GM18868 (cell line): ENCODE data around the gene ATF4.

ENCODE experiments used
- ATAC-seq: cut with Tn5 transposase; IDR thresholded peaks from one replicate; pipeline ENCODE4 v1.9.1; 2021; ENCODE audit warnings: mild to moderate bottlenecking, moderate library complexity; ENCODE audit not compliant: unreplicated experiment

Gene ATF4, protein sequence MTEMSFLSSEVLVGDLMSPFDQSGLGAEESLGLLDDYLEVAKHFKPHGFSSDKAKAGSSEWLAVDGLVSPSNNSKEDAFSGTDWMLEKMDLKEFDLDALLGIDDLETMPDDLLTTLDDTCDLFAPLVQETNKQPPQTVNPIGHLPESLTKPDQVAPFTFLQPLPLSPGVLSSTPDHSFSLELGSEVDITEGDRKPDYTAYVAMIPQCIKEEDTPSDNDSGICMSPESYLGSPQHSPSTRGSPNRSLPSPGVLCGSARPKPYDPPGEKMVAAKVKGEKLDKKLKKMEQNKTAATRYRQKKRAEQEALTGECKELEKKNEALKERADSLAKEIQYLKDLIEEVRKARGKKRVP

DNA sequence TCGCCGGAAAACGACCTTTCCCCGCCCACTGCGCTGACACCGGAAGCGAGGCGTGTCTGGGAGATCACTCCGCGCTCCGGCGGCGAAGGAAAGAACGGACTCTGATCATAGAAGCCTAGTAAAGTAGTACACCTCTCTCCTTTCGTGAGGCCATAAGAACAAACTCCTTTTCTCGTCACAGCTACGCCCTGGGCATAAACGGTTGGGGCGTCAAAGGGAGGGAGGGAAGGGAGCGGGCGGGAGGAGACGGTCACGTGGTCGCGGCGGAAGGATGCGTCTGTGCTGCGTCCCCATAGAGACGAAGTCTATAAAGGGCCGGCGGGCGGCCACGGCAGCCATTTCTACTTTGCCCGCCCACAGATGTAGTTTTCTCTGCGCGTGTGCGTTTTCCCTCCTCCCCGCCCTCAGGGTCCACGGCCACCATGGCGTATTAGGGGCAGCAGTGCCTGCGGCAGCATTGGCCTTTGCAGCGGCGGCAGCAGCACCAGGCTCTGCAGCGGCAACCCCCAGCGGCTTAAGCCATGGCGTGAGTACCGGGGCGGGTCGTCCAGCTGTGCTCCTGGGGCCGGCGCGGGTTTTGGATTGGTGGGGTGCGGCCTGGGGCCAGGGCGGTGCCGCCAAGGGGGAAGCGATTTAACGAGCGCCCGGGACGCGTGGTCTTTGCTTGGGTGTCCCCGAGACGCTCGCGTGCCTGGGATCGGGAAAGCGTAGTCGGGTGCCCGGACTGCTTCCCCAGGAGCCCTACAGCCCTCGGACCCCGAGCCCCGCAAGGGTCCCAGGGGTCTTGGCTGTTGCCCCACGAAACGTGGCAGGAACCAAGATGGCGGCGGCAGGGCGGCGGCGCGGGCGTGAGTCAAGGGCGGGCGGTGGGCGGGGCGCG lies at the start of gene ATF4:
TSS of gene ATF4 (plus strand) at position 337 of the 880 bp plus-strand sequence. CDS start 884 bp downstream, outside the sequence.
- peak; percentile 35 for ATAC-seq

- peak; percentile 63 for ATAC-seq
Observed at GRCh38 chr22:39471381-39472141, 48.8 kb upstream of the ATF4 start.

- no peak for ATAC-seq
Observed at GRCh38 chr22:39472570-39473556, 47.5 kb upstream of the ATF4 start.

DNA sequence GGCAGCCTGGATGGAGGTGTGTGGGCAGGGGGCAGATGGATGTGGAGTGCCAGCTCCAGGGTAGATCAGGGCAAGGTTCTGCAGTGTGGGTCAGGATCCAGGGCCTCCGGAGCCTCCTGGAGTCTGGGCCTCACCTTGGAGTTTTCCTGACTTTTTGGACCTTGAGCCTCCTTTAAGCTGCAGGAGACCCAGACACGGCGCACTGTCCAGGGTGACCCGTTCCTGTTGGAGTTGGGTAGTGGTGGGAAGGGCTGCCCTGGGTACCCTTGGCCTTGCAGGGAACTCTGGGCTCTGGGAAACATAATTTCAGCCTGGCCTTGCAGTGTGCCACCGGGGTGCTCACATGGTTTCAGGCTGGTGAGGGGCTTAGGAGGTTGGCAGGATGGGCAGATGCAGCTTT lies 46.5 kb upstream of the ATF4 start:
- ATAC-seq, result no peak

GRCh38 chr22:39474351-39475111 lies 45.8 kb upstream of the ATF4 start:
- no peak for ATAC-seq

DNA sequence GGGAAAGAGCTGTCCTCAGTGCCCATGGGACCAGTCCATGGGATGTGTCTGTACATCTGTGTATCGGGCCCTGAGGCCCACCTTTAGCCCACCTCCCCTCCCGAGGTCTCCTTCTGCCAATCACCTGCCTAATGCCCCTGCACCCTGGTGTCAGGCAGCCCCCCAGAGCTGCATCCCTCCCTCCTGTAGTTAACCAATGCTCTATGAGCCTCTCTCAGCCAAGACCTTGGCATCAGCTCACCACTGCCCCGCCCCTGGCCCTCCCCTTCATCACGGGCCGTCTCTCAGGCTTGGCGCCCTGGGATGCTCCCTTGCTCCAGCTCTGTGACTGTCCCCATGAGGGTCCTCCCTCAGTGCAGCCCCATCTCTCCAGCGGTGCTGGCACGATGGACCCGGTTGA lies 45.0 kb upstream of the ATF4 start:
- ATAC-seq, result no peak

GRCh38 chr22:39475902-39476301 lies 44.5 kb upstream of the ATF4 start:
- ATAC-seq, result no peak

DNA sequence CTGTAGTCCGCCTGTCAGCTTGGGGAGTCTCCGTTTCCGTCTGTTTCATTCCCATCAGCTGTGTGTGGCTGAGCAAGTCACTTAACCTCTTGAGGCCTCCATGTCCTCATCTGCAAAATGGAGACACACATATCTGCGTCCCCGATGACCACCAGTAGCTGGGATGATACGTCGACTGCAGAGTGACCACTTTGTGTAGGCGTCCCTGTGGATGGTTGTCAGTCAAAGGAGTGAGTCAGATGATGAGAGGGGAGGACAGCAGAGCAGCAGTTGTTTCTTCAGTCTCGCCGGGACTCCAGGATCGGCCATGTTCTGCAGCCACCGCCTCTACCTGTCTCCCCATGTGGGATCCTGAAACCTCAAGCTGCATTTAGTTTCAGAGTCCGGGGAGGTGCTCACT lies 43.7 kb upstream of the ATF4 start:
- no peak for ATAC-seq

DNA sequence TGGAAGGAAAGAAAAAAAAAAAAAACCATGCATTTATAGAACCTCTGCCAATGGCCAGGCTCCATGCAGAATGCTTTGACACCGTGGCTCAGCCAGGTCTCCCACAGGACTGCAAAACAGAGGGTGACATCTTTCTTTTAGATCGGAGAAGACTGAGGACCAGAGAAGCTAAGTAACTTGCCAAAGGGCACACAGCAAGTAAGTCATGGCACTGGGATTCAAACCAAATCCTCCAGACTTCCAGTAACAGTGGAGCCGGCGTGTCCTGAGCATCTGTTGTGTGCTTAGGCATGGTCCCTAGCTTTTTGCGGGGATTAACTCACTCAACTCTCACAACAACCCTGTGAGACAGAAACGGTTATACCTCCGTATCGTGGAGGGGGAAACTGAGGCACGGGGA lies 42.8 kb upstream of the ATF4 start:
- no peak for ATAC-seq

GRCh38 chr22:39478441-39478850 lies 41.9 kb upstream of the ATF4 start:
- ATAC-seq, result no peak

- no peak for ATAC-seq
Observed at GRCh38 chr22:39479254-39479653, 41.1 kb upstream of the ATF4 start.

DNA sequence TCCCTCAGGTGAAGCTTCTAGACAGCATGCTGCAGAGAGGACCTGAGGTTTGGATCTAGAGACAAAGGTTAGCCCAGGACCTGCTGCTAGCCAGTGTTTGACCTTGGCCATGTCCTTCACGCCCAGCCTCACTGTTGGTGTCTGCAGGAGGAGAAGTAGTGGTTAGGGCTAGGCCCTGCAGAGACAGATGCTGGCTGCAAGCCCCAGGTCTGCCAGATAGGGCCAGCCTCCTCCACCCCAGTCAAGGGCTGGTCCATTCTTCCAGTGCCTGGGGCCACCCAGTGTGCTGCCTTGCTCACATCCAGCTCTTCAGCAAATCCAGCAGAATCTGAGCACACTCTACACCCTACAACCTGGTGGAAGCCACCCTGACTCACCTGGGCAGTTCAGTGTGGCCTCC lies 39.8 kb upstream of the ATF4 start:
- no peak for ATAC-seq

GRCh38 chr22:39481054-39481453 lies 39.3 kb upstream of the ATF4 start:
- no peak for ATAC-seq

DNA sequence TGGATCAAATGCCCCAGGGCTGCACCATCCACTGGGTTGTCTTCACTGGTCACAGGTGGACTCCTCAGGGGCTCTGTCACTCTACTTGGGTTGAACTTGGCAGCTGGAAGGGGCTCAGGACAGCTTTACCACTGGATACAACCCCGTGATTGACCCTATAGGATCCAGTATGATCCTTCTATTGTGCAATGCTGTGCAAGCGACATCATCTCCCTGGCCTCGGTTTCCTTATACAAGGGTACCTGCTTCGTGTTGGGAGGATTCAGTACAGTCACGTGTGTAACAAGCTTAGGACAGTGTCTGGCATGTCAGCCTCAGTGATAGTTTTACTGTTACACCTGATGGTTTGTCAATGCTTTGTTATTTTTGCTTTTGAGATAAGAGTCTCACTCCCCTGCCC lies 38.8 kb upstream of the ATF4 start:
- no peak for ATAC-seq

DNA sequence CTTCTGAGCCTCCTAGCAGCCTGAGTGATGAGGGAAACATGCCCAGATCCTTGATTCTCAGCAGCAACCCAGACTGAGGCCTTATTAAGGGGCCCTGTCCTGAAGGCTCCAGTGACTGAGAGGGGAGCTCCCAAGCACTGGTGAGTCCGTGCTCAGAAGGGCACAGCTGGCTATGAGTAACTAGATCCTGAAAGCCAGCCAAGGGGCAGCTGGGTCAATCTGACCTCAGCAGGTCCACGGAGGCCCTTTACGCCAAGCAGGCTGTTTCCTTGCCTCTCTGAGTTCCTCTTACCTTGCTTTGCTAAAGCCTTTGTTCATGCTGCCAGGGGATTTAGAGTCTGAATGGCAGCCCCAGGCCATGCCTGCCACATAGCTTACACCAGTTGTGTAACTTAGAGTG lies 37.6 kb upstream of the ATF4 start:
- no peak for ATAC-seq

DNA sequence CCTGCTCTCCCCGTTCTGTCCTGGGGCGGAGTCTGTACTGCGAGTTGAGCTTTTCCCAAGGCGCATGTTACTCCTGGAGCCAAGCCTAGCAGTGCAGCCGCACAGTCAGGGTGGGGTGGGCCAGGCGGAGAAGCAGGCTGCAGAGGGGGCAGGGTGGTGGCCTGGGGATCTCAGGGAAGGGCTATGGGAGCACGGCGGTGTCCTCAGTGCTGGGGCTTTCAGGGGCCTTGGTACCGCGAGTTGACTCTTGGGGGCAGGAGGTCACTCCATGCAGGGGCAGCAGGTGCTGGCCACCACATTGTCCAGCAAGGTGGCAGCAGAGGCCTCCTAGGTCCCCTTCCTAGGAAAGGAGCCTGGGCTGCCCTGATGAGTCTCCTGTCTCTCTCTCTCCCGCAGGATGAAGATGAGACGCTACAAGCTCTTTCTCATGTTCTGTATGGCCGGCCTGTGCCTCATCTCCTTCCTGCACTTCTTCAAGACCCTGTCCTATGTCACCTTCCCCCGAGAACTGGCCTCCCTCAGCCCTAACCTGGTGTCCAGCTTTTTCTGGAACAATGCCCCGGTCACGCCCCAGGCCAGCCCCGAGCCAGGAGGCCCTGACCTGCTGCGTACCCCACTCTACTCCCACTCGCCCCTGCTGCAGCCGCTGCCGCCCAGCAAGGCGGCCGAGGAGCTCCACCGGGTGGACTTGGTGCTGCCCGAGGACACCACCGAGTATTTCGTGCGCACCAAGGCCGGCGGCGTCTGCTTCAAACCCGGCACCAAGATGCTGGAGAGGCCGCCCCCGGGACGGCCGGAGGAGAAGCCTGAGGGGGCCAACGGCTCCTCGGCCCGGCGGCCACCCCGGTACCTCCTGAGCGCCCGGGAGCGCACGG lies 33.2 kb upstream of the ATF4 start:
- ATAC-seq, result no peak

DNA sequence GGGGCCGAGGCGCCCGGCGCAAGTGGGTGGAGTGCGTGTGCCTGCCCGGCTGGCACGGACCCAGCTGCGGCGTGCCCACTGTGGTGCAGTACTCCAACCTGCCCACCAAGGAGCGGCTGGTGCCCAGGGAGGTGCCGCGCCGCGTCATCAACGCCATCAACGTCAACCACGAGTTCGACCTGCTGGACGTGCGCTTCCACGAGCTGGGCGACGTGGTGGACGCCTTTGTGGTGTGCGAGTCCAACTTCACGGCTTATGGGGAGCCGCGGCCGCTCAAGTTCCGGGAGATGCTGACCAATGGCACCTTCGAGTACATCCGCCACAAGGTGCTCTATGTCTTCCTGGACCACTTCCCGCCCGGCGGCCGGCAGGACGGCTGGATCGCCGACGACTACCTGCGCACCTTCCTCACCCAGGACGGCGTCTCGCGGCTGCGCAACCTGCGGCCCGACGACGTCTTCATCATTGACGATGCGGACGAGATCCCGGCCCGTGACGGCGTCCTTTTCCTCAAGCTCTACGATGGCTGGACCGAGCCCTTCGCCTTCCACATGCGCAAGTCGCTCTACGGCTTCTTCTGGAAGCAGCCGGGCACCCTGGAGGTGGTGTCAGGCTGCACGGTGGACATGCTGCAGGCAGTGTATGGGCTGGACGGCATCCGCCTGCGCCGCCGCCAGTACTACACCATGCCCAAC lies 32.4 kb upstream of the ATF4 start:
- ATAC-seq, result no peak

DNA sequence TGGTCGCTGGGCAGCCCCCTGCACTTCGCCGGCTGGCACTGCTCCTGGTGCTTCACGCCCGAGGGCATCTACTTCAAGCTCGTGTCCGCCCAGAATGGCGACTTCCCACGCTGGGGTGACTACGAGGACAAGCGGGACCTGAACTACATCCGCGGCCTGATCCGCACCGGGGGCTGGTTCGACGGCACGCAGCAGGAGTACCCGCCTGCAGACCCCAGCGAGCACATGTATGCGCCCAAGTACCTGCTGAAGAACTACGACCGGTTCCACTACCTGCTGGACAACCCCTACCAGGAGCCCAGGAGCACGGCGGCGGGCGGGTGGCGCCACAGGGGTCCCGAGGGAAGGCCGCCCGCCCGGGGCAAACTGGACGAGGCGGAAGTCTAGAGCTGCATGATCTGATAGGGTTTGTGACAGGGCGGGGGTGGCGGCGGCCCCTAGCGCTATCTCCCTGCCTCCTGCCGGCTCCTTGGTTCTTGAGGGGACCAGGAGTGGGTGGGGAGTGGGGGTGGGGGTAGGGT lies 31.7 kb upstream of the ATF4 start:
- ATAC-seq, result no peak
